A549 (cell line): Measurements from ENCODE around the gene MBNL2. TPM values are rescaled to one million over a fixed set of nuclear protein-coding genes. Genes with fewer than 3 reads are reported as not detected.

ENCODE experiments used
- ATAC-seq, 2 experiments: fragments of 200-7000 bp in 1 of 2; fragments of >200 bp in 1 of 2; cut with Nextera tagmentation in 1 of 2; cut with Tn5 transposase in 1 of 2; 3 replicates each; pipeline versions ENCODE4 v1.8.0 to v1.9.1; 2018 to 2020; ENCODE audit warnings: mild to moderate bottlenecking in 1 of 2, moderate library complexity in 1 of 2
- CTCF ChIA-PET: fragments of 300-600 bp; sonication (Branson Sonifier 250); formaldehyde crosslinking; extraction: SDS; loops from one replicate; lab custom pipeline; 2021; ENCODE audit warnings: antibody characterized with exemption, inconsistent platforms; lab: Yijun Ruan, JAX
- POLR2A ChIA-PET: fragments of 350-600 bp; formaldehyde crosslinking; extraction: SDS; loops from one replicate; lab custom pipeline; 2021; ENCODE audit warnings: antibody characterized with exemption, inconsistent platforms; lab: Yijun Ruan, JAX
- DNase-seq, 2 experiments: peaks; one replicate each; pipeline versions ENCODE4 v3.0.0 to v3.0.0-alpha.2; 2011 to 2016; ENCODE audit warnings: low read depth in 1 of 2, low spot score in 1 of 2
- FAIRE-seq: peaks from 2 replicates; lab custom pipeline; 2011; peaks lifted over from hg19 to GRCh38; lab: Jason Lieb, UNC
- H3K27ac ChIP-seq, 2 experiments: fragments of >200 bp; sonication (Bioruptor Twin); formaldehyde crosslinking; 3 replicates each; pipeline ENCODE4 v1.5.1; 2016 to 2017
- H3K4me1 ChIP-seq: fragments of >200 bp; sonication (Bioruptor Twin); formaldehyde crosslinking; 3 replicates; pipeline ENCODE4 v1.6.1; 2016
- H3K4me2 ChIP-seq: fragments of >200 bp; sonication (Bioruptor Twin); formaldehyde crosslinking; 3 replicates; pipeline ENCODE4 v1.6.1; 2016
- H3K4me3 ChIP-seq: fragments of >200 bp; sonication (Bioruptor Twin); formaldehyde crosslinking; 3 replicates; pipeline ENCODE4 v1.5.1; 2016
- H3K9me3 ChIP-seq: fragments of >200 bp; sonication (Bioruptor Twin); formaldehyde crosslinking; 3 replicates; pipeline ENCODE4 v1.6.1; 2016
- CBX2 ChIP-seq: fragments of 200-600 bp; sonication (generic); IDR thresholded peaks from 2 replicates; pipeline ENCODE4 v1.6.1; 2016; ENCODE audit warnings: low read depth, mild to moderate bottlenecking, borderline replicate concordance
- ELK1 ChIP-seq: fragments of 150-350 bp; IDR thresholded peaks from 2 replicates; pipeline ENCODE4 v1.6.1; 2014; ENCODE audit warnings: low read depth, mild to moderate bottlenecking, low read length
- EP300 ChIP-seq, 2 experiments: fragments of >200 bp; sonication (Bioruptor Twin); formaldehyde crosslinking; IDR thresholded peaks; 2 replicates in 1 of 2; 3 replicates in 1 of 2; pipeline ENCODE4 v1.6.1; 2016 to 2017
- FOSB ChIP-seq: fragments of 250-450 bp; sonication (Bioruptor Pico); IDR thresholded peaks from 2 replicates; pipeline ENCODE4 v1.5.0; 2020; ENCODE audit warnings: mild to moderate bottlenecking, moderate library complexity
- HDAC2 ChIP-seq: fragments of 200-600 bp; sonication (generic); IDR thresholded peaks from 2 replicates; pipeline ENCODE4 v1.6.1; 2016
- HES2 ChIP-seq: fragments of >200 bp; sonication (Bioruptor Twin); formaldehyde crosslinking; IDR thresholded peaks from 2 replicates; pipeline ENCODE4 v1.6.1; 2016
- HOXA7 ChIP-seq: fragments of 250-450 bp; sonication (Bioruptor Pico); IDR thresholded peaks from 2 replicates; pipeline ENCODE4 v1.5.0; 2020; ENCODE audit warnings: mild to moderate bottlenecking, moderate library complexity
- JUN ChIP-seq, 2 experiments: fragments of >200 bp; sonication (Bioruptor Twin); formaldehyde crosslinking; IDR thresholded peaks; 2 replicates in 1 of 2; 3 replicates in 1 of 2; pipeline ENCODE4 v1.6.1; 2016 to 2017
- JUNB ChIP-seq: fragments of >200 bp; sonication (Bioruptor Twin); formaldehyde crosslinking; IDR thresholded peaks from 2 replicates; pipeline ENCODE4 v1.6.1; 2016
- KDM1A ChIP-seq: fragments of 200-600 bp; sonication (generic); IDR thresholded peaks from 2 replicates; pipeline ENCODE4 v1.6.1; 2016; ENCODE audit warnings: low read depth, mild to moderate bottlenecking
- MYC ChIP-seq: IDR thresholded peaks from 2 replicates; pipeline ENCODE4 v1.6.1; 2012; ENCODE audit warnings: mild to moderate bottlenecking, inconsistent platforms, low read length, improper control_type of control experiment, borderline replicate concordance
- POLR2AphosphoS2 ChIP-seq: conservative IDR thresholded peaks from 2 replicates; pipeline ENCODE4 v1.6.1; 2012; ENCODE audit warnings: low read length, improper control_type of control experiment, inconsistent platforms
- TFCP2L1 ChIP-seq: fragments of 250-450 bp; sonication (Bioruptor Pico); IDR thresholded peaks from 2 replicates; pipeline ENCODE4 v1.5.0; 2021; ENCODE audit warnings: mild to moderate bottlenecking
- TP53 ChIP-seq: fragments of 250-450 bp; sonication (Bioruptor Pico); IDR thresholded peaks from 2 replicates; pipeline ENCODE4 v1.5.0; 2021; ENCODE audit warnings: mild to moderate bottlenecking, moderate library complexity
- ZFP36 ChIP-seq: fragments of 450-650 bp; IDR thresholded peaks from 2 replicates; pipeline ENCODE4 v1.6.1; 2014; ENCODE audit warnings: borderline replicate concordance; ENCODE audit not compliant: partially characterized antibody
- ZNF302 ChIP-seq: fragments of 250-450 bp; sonication (Bioruptor Pico); IDR thresholded peaks from 2 replicates; pipeline ENCODE4 v1.9.0; 2021; ENCODE audit warnings: inconsistent platforms, mild to moderate bottlenecking, moderate library complexity
- WGBS: methylation state at CpG from one replicate; pipeline ENCODE4 v1.1.6; 2017; ENCODE audit errors: missing lambda C conversion rate; 5-methylcytosine and 5-hydroxymethylcytosine counted together
- polyA plus RNA-seq, 4 experiments: library from polyadenylated mRNA; depleted of rRNA in 3 of 4; stranded (reverse); fragments of >200 nt; fragmentation: RNase III in 1 of 4; extraction: RNeasy Plus Mini Kit Qiagen cat#74134 plus additional on column Dnase treatment in 1 of 4; gene quantifications; 2 replicates in 3 of 4; 3 replicates in 1 of 4; pipeline ENCODE4 v1.2.3, GENCODE V29; 2011 to 2017
- TF ChIP-seq, protein P1 (sequence below): IDR thresholded peaks from 2 replicates; pipeline ENCODE4 v1.6.1; 2012
- TF ChIP-seq, protein P2 (sequence below): fragments of >200 bp; sonication (Bioruptor Twin); formaldehyde crosslinking; IDR thresholded peaks from 3 replicates; pipeline ENCODE4 v1.6.1; 2016
- TF ChIP-seq, protein P3 (sequence below): fragments of 450-650 bp; IDR thresholded peaks from 2 replicates; pipeline ENCODE4 v1.6.1; 2014; ENCODE audit warnings: antibody characterized with exemption

The MBNL2 gene
- polyA plus RNA-seq, 2 of the 4 experiments (the other 2 are of a cell fraction), result 18.7 to 20.6 TPM

DNA sequence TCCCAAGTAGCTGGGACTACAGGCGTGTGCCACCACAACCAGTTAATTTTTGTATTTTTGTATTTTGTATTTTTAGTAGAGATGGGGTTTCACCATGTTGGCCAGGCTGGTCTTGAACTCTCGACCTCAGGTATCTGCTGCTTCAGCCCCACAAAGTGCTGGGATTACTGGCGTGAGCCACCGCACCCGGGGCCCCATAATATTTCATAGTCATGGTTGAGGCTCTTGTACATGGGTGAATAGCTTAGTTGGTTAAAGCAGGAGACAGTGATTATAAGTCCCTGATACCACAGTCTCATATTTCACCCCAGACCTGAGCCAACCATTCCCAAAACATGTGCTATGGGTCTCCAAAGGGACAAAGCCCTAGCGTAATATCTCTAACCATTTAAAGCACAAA, 26.1 kb downstream of the MBNL2 start:
- H3K4me1 ChIP-seq, result peaks cover 79% of the 10 kb centered on the region
- WGBS, result 94% methylated on average over 6 of the region's 6 CpGs
- POLR2A ChIA-PET, result no interaction called here
- no peak for TF ChIP-seq CBX2
- no peak for TF ChIP-seq MYC
- TF ChIP-seq, protein P1, sequence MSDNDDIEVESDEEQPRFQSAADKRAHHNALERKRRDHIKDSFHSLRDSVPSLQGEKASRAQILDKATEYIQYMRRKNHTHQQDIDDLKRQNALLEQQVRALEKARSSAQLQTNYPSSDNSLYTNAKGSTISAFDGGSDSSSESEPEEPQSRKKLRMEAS, result no peak
- TF ChIP-seq, protein P2, sequence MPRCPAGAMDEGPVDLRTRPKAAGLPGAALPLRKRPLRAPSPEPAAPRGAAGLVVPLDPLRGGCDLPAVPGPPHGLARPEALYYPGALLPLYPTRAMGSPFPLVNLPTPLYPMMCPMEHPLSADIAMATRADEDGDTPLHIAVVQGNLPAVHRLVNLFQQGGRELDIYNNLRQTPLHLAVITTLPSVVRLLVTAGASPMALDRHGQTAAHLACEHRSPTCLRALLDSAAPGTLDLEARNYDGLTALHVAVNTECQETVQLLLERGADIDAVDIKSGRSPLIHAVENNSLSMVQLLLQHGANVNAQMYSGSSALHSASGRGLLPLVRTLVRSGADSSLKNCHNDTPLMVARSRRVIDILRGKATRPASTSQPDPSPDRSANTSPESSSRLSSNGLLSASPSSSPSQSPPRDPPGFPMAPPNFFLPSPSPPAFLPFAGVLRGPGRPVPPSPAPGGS, result no peak
- TF ChIP-seq POLR2AphosphoS2, result no peak
- no peak for TF ChIP-seq JUN (IDR thresholded peaks at IDR 0.05)
- TF ChIP-seq HOXA7 (CRISPR knock-in tag), result no peak
- no peak for TF ChIP-seq ZFP36
- TF ChIP-seq, all 56 proteins: peak for 0
- CTCF ChIA-PET, result no interaction called here
- Histone ChIP-seq H3K27ac (peak overlapping the region in 1 of 2 experiments; percentile 64; a peak in 3 of 6 replicates), H3K9me3 (no peaks in the 10 kb centered on the region), H3K4me3 (no peak overlapping the region), H3K4me2 (no peak overlapping the region; the same call in 2 of the 3 replicates)
- no peak for ATAC-seq
- no peak for DNase-seq
- FAIRE-seq, result no peak

DNA sequence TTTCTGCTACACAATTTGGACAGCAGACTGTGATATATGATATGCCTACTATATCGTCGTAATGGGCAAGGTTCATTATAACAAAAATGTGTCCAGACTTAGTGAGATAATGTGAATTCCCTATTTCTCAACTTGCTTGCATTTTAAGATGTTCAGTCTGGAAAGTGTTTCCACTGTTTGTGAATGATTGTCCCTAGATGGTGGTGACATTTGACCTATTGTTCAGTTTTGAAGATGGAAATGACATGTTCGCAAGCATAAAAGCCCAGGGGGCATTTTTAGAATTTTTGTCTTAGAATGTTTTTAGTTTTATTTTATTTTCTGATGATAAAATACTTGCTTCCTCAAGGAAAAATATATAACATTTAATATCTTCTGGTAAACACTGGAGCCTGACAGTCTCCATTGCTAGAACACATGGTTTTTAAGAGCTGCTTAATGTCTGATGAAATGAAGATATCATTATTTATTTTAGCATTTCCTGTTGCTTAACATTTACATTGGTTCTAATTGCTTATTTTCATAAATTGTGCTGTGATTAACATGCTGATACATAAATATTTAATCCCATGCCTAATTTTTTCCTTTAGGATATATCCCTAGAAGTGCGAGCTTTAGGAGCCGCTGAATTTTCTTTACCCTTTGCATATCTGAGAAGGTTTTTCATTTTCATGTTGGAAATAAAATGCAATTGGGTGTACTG, 27.1 kb downstream of the MBNL2 start:
- WGBS, result 54% methylated on average over 5 of the region's 5 CpGs
- ChIA-PET CTCF (interaction anchor here (1.0 to 1.9 kb wide), 3 partner anchors 12 to 140 kb away, joined by 3 to 6 read pairs (median 3); no protein-coding TSS in a partner anchor), POLR2A (no interaction called here)
- H3K4me3 ChIP-seq, result no peak overlapping the region
- ATAC-seq, result no peak; a peak in 1 of 6 replicates
- peak overlapping the region; percentile 68 for H3K4me2 ChIP-seq
- H3K9me3 ChIP-seq, result no peaks in the 10 kb centered on the region
- peak; percentile 18 for FAIRE-seq
- peaks cover 79% of the 10 kb centered on the region for H3K4me1 ChIP-seq
- H3K27ac ChIP-seq, result peak overlapping the region; percentile 67
- TF ChIP-seq FOSB (no peak), HDAC2 (no peak), KDM1A (no peak), TP53 (CRISPR knock-in tag) (no peak), HES2 (no peak), ELK1 (no peak), ZFP36 (no peak), ZNF302 (CRISPR knock-in tag) (no peak), EP300 (IDR thresholded peaks at IDR 0.05) (no peak), TFCP2L1 (no peak), JUNB (no peak)
- TF ChIP-seq, protein P3, sequence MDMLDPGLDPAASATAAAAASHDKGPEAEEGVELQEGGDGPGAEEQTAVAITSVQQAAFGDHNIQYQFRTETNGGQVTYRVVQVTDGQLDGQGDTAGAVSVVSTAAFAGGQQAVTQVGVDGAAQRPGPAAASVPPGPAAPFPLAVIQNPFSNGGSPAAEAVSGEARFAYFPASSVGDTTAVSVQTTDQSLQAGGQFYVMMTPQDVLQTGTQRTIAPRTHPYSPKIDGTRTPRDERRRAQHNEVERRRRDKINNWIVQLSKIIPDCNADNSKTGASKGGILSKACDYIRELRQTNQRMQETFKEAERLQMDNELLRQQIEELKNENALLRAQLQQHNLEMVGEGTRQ, result no peak
- no peak for DNase-seq
